Endothelial cell of umbilical vein (primary cell): ENCODE results near the gene MYO5B.

Experiments
- EZH2 ChIP-seq: IDR thresholded peaks from 2 replicates; pipeline ENCODE4 v1.6.1; 2012; ENCODE audit warnings: borderline replicate concordance, low read depth, mild to moderate bottlenecking, moderate library complexity, low read length, inconsistent platforms; ENCODE audit not compliant: severe bottlenecking
- MYC ChIP-seq: IDR thresholded peaks from one replicate; pipeline ENCODE4 v1.6.1; 2011; ENCODE audit warnings: mild to moderate bottlenecking, low read depth, low read length
- POLR2A ChIP-seq: IDR thresholded peaks from 2 replicates; pipeline ENCODE4 v1.6.1; 2012; ENCODE audit warnings: low read depth, mild to moderate bottlenecking, control low read depth, low read length
- POLR2AphosphoS5 ChIP-seq: IDR thresholded peaks from 2 replicates; pipeline ENCODE4 v1.6.1; 2012; ENCODE audit warnings: low read depth, mild to moderate bottlenecking, control low read depth, low read length, moderate library complexity; ENCODE audit not compliant: insufficient read depth
- TF ChIP-seq, protein P1 (sequence below), 2 donors: IDR thresholded peaks; 1 replicate in 1 of 2; 2 replicates in 1 of 2; pipeline ENCODE4 v1.5.1; 2011; ENCODE audit warnings: low read length in 2 of 2, mild to moderate bottlenecking in 2 of 2, moderate library complexity in 2 of 2, control low read depth in 1 of 2, inconsistent platforms in 1 of 2, low read depth in 1 of 2; ENCODE audit not compliant: insufficient read depth in 1 of 2; ENCODE audit errors: extremely low read depth in 1 of 2

DNA sequence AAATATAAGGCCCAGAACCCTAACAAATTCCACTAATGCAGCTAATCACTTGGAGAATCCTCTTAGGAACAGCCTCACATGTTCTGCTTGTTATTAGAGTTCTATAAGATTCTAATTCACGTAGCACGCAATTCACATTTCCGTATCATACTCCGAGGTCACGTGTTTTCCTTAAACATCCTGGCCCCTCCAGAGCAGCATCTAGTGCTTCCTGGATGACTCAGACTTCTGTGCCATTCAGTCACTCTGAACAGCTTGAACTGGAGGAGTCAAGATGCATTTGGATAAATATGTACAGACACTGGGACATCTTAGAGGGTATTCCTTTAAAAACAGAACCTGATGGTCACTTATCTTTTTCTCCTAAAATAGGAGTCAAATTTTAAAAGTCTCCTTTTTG, 156.5 kb downstream of the MYO5B start:
- no peak for TF ChIP-seq POLR2AphosphoS5
- TF ChIP-seq, protein P1, sequence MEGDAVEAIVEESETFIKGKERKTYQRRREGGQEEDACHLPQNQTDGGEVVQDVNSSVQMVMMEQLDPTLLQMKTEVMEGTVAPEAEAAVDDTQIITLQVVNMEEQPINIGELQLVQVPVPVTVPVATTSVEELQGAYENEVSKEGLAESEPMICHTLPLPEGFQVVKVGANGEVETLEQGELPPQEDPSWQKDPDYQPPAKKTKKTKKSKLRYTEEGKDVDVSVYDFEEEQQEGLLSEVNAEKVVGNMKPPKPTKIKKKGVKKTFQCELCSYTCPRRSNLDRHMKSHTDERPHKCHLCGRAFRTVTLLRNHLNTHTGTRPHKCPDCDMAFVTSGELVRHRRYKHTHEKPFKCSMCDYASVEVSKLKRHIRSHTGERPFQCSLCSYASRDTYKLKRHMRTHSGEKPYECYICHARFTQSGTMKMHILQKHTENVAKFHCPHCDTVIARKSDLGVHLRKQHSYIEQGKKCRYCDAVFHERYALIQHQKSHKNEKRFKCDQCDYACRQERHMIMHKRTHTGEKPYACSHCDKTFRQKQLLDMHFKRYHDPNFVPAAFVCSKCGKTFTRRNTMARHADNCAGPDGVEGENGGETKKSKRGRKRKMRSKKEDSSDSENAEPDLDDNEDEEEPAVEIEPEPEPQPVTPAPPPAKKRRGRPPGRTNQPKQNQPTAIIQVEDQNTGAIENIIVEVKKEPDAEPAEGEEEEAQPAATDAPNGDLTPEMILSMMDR (IDR thresholded peaks at IDR 0.05; ENCODE audit: extremely low read depth in 1 of 2, insufficient read depth in 1 of 2, low read depth in 1 of 2, low read length in 2 of 2), result no peak
- TF ChIP-seq POLR2A, result no peak
- TF ChIP-seq MYC, result no peak
- TF ChIP-seq EZH2, result no peak
